HG02623 (cell line): ENCODE results near the gene KRT28.

Experiments
- ATAC-seq: cut with Tn5 transposase; IDR thresholded peaks from one replicate; pipeline ENCODE4 v1.9.1; 2021; ENCODE audit warnings: moderate library complexity; ENCODE audit not compliant: unreplicated experiment

Gene KRT28

GRCh38 chr17:40799859-40800258 lies at the start of gene KRT28:
Gene KRT28 (minus strand): TSS chr17:40799959. CDS start chr17:40799893, 66 bp downstream.
- ATAC-seq, result no peak

- no peak for ATAC-seq
These were observed 49.0 kb upstream of the KRT28 start for GRCh38 chr17:40848583-40849235.

- ATAC-seq, result no peak
These were observed 46.9 kb upstream of the KRT28 start for GRCh38 chr17:40846515-40847144.

GRCh38 chr17:40844671-40845107 lies 44.9 kb upstream of the KRT28 start:
- ATAC-seq, result no peak

GRCh38 chr17:40843242-40843641 lies 43.5 kb upstream of the KRT28 start:
- no peak for ATAC-seq

- ATAC-seq, result no peak
These were observed 41.5 kb upstream of the KRT28 start for GRCh38 chr17:40841246-40841645.

- ATAC-seq, result no peak
These were observed 39.4 kb upstream of the KRT28 start for GRCh38 chr17:40839194-40839593.

- no peak for ATAC-seq
These were observed 36.3 kb upstream of the KRT28 start for GRCh38 chr17:40836020-40836419.

GRCh38 chr17:40833882-40834281 lies 34.1 kb upstream of the KRT28 start:
- ATAC-seq, result no peak

GRCh38 chr17:40832840-40833239 lies 33.1 kb upstream of the KRT28 start:
- ATAC-seq, result no peak

- ATAC-seq, result no peak
These were observed 30.5 kb upstream of the KRT28 start for GRCh38 chr17:40830085-40830776.

GRCh38 chr17:40828454-40829044 lies 28.8 kb upstream of the KRT28 start:
- ATAC-seq, result no peak

GRCh38 chr17:40827746-40828453 lies 28.1 kb upstream of the KRT28 start:
- ATAC-seq, result no peak

- no peak for ATAC-seq
These were observed 25.8 kb upstream of the KRT28 start for GRCh38 chr17:40825599-40825998.

- no peak for ATAC-seq
These were observed 24.5 kb upstream of the KRT28 start for GRCh38 chr17:40824015-40824832.

GRCh38 chr17:40822132-40822812 lies 22.5 kb upstream of the KRT28 start, which contains the start of gene KRT10:
Gene KRT10 (minus strand): TSS chr17:40822614. CDS start chr17:40822585, 29 bp downstream.
- no peak for ATAC-seq

GRCh38 chr17:40821536-40821935 lies 21.8 kb upstream of the KRT28 start:
- no peak for ATAC-seq

GRCh38 chr17:40820228-40820838 lies 20.6 kb upstream of the KRT28 start:
- ATAC-seq, result no peak

GRCh38 chr17:40819528-40820125 lies 19.9 kb upstream of the KRT28 start:
- ATAC-seq, result no peak
